ENCODE results near the gene PCYOX1L.

PCYOX1L gene

GRCh38 chr5:149412783-149413476 is 55.1 kb downstream of the PCYOX1L start:
- no peak overlapping the region for H3K4me3 ChIP-seq (ENCODE audit: control insufficient read depth, low read depth, low read length)
- no peak for DNase-seq (ENCODE audit: low read depth)
- TF ChIP-seq CTCF (conservative IDR thresholded peaks at IDR 0.05; ENCODE audit: control insufficient read depth, insufficient read depth, low read depth, low read length), result no peak

- DNase-seq (ENCODE audit: low read depth), result no peak
- no peak overlapping the region for H3K4me3 ChIP-seq (ENCODE audit: control insufficient read depth, low read depth, low read length)
- TF ChIP-seq CTCF (conservative IDR thresholded peaks at IDR 0.05; ENCODE audit: control insufficient read depth, insufficient read depth, low read depth, low read length), result no peak
Measured at GRCh38 chr5:149413477-149414210, 55.8 kb downstream of the PCYOX1L start.

GRCh38 chr5:149414405-149415065 is 56.7 kb downstream of the PCYOX1L start:
- TF ChIP-seq CTCF (conservative IDR thresholded peaks at IDR 0.05; ENCODE audit: control insufficient read depth, insufficient read depth, low read depth, low read length), result no peak
- DNase-seq (ENCODE audit: low read depth), result peak; percentile 90
- H3K4me3 ChIP-seq (ENCODE audit: control insufficient read depth, low read depth, low read length), result no peak overlapping the region

- DNase-seq (ENCODE audit: low read depth), result peak; percentile 60
- H3K4me3 ChIP-seq (ENCODE audit: control insufficient read depth, low read depth, low read length), result no peak overlapping the region
- no peak for TF ChIP-seq CTCF (conservative IDR thresholded peaks at IDR 0.05; ENCODE audit: control insufficient read depth, insufficient read depth, low read depth, low read length)
Measured at GRCh38 chr5:149415066-149415967, 57.5 kb downstream of the PCYOX1L start.

GRCh38 chr5:149416987-149417710 is 59.3 kb downstream of the PCYOX1L start:
- TF ChIP-seq CTCF (conservative IDR thresholded peaks at IDR 0.05; ENCODE audit: control insufficient read depth, insufficient read depth, low read depth, low read length), result no peak
- H3K4me3 ChIP-seq (ENCODE audit: control insufficient read depth, low read depth, low read length), result no peak overlapping the region
- peak; percentile 51 for DNase-seq (ENCODE audit: low read depth)
